Measurements from ENCODE around the gene FOXP4. TPM values are rescaled to one million over a fixed set of nuclear protein-coding genes. Genes with fewer than 3 reads are reported as not detected.
A peak's percentile ranks its signal among the peaks of the same experiment; 100 is the strongest.

The FOXP4 gene
- polyA plus RNA-seq, 1 donor, result 129 TPM

DNA sequence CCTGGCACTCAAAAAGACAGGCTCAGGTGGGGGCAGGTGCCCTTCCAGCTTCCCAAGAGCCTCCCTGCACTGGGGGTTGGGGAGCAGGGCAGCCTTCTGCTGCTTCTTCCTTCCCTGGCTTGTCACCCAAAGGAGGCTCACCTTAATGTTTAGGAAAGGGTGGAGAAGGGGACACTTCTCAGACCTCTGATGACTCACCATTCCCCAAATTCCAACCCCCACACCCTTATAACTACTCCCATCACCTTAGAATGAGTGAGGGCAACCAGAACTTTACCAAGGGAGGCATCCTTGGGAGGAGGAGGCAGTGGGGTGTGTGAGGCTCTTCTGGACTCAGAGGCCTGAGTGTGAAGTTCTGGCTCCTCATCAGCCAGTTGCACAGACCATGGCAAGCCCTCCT lies 15.2 kb upstream of the FOXP4 start:
- DNase-seq, result no peak
- Histone ChIP-seq H3K4me3 (ENCODE audit: low read length) (no peak overlapping the region), H3K4me1 (ENCODE audit: control insufficient read depth, insufficient read depth, low read length) (peaks cover 27% of the 10 kb centered on the region), H3K27ac (ENCODE audit: low read length) (no peak overlapping the region), H3K36me3 (ENCODE audit: control insufficient read depth, insufficient read depth, low read length) (no peaks in the 10 kb centered on the region), H3K9me3 (ENCODE audit: control insufficient read depth, low read depth, low read length) (no peaks in the 10 kb centered on the region), H3K27me3 (ENCODE audit: control insufficient read depth, insufficient read depth, low read length) (no peaks in the 10 kb centered on the region)

DNA sequence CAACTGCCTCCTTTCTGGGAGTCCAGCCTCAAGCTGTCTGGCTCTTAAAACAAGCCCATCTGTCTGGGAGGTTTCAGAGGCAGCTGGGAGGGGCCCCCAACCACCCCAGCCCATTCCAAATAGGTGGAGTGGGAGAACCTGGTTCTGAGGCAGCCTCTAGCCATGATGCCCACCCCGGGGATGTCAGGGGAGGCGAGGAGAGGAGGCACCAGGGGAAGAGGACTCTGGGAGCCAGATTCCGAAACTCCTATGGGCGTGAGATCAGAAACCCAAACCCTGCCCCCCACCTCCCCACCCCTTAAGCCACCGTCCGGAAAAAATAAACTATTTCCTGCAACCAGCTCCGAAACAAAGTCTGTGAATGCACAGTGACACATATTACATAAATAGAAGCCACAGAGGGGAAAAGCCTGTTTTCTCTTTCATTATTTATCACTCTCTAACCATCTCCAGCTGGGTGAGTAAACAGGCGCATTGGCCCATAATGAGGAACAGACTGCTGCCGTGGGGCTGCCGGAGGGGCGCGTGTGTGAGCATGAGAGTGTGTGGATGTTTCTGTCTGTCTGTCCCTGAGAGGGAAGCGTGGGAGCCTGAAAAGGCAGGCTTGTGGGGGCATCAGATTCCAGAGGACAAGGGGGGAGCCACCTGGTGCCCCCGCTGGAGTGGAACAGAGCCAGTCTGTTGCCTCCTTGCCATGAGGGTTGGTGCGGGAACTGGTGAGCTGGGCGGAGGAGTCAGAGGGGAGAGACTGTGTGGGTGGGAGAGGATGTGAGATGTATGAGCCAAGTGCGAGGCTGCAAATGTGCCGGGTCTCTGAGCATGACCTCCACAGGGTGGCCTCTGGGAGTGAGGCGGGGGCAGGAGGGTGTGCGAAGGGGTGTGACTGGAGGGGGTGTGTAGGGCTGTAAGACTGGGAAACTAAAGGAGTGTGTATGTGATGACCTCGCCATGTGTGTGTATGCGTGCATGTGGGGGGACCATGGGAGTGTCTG lies 14.3 kb upstream of the FOXP4 start:
- H3K4me1 ChIP-seq (ENCODE audit: control insufficient read depth, insufficient read depth, low read length), result peaks cover 30% of the 10 kb centered on the region
- H3K27ac ChIP-seq (ENCODE audit: low read length), result no peak overlapping the region
- peak in 1 of 2 donors; percentile 27 for DNase-seq
- WGBS (ENCODE audit: insufficient coverage, low lambda C conversion rate), result no CpG with 5 or more reads among the region's 22 CpGs
- no peaks in the 10 kb centered on the region for H3K36me3 ChIP-seq (ENCODE audit: control insufficient read depth, insufficient read depth, low read length)
- no peaks in the 10 kb centered on the region for H3K9me3 ChIP-seq (ENCODE audit: control insufficient read depth, low read depth, low read length)
- H3K4me3 ChIP-seq (ENCODE audit: low read length), result no peak overlapping the region
- H3K27me3 ChIP-seq (ENCODE audit: control insufficient read depth, insufficient read depth, low read length), result no peaks in the 10 kb centered on the region

DNA sequence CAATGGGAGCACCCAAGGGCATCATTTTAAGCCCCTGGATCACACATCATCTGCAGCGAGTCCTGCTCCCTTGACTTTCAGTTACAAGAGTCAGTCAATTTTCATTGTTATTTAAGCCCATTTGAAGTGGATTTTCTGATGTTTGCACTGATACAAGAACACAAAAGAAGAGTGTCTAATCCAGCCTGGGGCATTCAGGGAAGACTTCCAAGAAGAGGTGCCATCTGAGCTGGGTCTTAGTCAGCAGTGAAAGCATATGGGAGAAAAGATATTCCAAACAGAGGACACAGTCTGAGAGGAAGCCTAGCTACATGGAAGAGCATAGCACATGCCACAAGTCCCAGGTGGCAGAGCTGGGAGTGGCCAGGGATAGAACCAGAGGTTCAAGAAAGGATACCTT lies 10.4 kb upstream of the FOXP4 start:
- Histone ChIP-seq H3K4me1 (ENCODE audit: control insufficient read depth, insufficient read depth, low read length) (peaks cover 45% of the 10 kb centered on the region), H3K27ac (ENCODE audit: low read length) (no peak overlapping the region), H3K9me3 (ENCODE audit: control insufficient read depth, low read depth, low read length) (no peaks in the 10 kb centered on the region), H3K36me3 (ENCODE audit: control insufficient read depth, insufficient read depth, low read length) (no peaks in the 10 kb centered on the region), H3K27me3 (ENCODE audit: control insufficient read depth, insufficient read depth, low read length) (no peaks in the 10 kb centered on the region), H3K4me3 (ENCODE audit: low read length) (no peak overlapping the region)
- no CpG with 5 or more reads among the region's 1 CpG for WGBS (ENCODE audit: insufficient coverage, low lambda C conversion rate)
- no peak for DNase-seq

DNA sequence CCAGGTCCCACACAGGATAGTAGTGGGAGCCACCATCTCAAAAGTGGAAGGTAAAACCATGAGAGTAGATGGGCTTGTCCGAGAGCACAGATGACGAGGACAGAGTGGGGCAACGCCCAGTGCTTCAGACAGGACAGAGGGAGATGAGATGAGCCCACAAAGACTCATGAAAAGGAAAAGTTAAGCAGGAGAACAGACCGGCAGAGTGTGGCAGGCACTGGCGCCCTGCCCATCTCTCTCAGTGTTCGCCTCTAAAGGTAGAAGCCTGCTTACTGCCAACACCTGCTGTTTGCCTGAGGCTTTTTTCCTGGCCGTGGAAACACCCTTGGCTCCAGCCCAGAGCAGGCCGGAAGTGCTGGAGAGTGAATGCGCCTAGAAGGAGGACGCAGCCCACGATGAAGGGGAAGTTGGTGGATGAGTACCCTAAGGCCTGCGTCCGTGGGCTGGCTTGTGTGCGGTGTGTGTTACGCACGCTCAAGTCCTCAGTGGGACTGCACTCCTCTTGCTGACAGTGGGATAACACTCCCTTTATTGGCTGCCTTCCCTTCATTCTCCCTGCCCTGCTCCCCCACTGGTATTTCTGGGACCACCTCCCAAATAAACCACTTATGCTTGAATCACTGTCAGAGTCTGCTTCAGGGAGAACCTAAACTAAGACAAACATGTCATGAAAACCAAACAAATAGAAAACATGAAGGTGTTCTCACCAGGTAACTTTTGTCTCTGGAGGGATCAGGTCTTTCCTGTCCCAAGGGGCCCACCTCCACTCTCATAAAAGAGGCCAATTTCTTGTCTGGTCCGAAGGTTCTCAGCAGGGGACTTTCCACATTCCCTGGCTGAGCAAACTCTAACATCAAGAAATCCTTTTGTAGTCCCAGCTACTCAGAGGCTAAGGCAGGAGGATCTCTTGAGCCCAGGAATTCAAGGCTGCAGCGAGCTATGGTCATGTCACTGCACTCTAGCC lies 9.1 kb upstream of the FOXP4 start:
- WGBS (ENCODE audit: insufficient coverage, low lambda C conversion rate), result 70% methylated on average over 3 of the region's 18 CpGs
- Histone ChIP-seq H3K4me3 (ENCODE audit: low read length) (no peak overlapping the region), H3K4me1 (ENCODE audit: control insufficient read depth, insufficient read depth, low read length) (peaks cover 39% of the 10 kb centered on the region), H3K27me3 (ENCODE audit: control insufficient read depth, insufficient read depth, low read length) (no peaks in the 10 kb centered on the region), H3K27ac (ENCODE audit: low read length) (peak overlapping the region; percentile 70), H3K9me3 (ENCODE audit: control insufficient read depth, low read depth, low read length) (no peaks in the 10 kb centered on the region), H3K36me3 (ENCODE audit: control insufficient read depth, insufficient read depth, low read length) (no peaks in the 10 kb centered on the region)
- DNase-seq, result peak in 1 of 2 donors; percentile 76

DNA sequence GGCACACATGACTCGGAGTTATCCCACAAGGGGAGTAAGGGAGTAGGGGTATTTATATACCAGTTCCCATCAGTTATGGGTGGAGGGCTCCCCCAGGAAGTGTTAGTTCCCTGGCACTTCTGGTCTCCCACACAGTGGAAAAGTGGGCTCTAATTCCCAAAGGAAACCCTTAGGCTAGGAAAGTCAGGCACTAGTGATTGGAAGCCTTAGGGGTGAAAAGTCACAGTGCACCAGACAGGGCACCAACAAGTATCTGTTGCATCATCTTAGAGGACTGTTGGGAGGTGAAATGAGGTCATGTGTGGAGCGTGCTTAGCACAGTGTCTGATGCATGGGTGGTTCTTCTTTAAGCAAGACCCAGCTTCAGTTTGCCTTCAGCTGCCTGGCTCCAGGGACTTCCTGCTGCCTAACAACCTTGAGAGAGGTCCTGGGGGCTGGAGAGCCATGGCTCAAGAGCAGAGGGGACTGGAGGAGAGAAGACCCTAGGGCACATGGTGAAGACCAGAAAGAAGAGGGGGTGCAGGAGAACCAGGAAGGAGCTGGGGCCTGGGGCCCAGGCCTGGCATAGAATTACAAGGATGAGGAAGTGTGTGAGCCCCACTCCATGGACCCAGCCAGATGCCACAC lies 7.5 kb upstream of the FOXP4 start:
- DNase-seq, result peak in 1 of 2 donors; percentile 53
- no CpG with 5 or more reads among the region's 2 CpGs for WGBS (ENCODE audit: insufficient coverage, low lambda C conversion rate)
- Histone ChIP-seq H3K27ac (ENCODE audit: low read length) (peak overlapping the region; percentile 70), H3K9me3 (ENCODE audit: control insufficient read depth, low read depth, low read length) (no peaks in the 10 kb centered on the region), H3K27me3 (ENCODE audit: control insufficient read depth, insufficient read depth, low read length) (no peaks in the 10 kb centered on the region), H3K36me3 (ENCODE audit: control insufficient read depth, insufficient read depth, low read length) (no peaks in the 10 kb centered on the region), H3K4me1 (ENCODE audit: control insufficient read depth, insufficient read depth, low read length) (peaks cover 44% of the 10 kb centered on the region), H3K4me3 (ENCODE audit: low read length) (no peak overlapping the region)

DNA sequence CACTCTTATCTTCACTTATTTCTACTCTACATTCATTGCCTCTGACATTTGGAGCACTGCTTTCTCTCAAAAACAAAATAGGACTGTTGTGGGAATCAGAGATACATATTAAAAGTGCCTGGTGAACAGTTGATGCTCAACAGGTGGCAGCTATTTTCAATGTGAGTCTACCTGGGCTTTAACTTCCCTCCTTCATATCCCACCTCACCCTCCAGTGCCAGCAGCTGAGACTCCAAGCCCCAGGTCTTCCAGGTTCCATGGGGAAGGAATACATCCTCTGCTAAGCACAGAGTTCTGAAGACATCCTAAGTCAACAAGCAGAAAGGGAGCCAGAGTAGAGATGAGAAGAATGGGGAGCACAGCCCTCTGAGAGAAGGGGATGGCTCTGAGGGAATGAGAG lies 7.0 kb upstream of the FOXP4 start:
- H3K4me1 ChIP-seq (ENCODE audit: control insufficient read depth, insufficient read depth, low read length), result peaks cover 50% of the 10 kb centered on the region
- H3K36me3 ChIP-seq (ENCODE audit: control insufficient read depth, insufficient read depth, low read length), result no peaks in the 10 kb centered on the region
- no peak for DNase-seq
- no peak overlapping the region for H3K4me3 ChIP-seq (ENCODE audit: low read length)
- H3K9me3 ChIP-seq (ENCODE audit: control insufficient read depth, low read depth, low read length), result no peaks in the 10 kb centered on the region
- no peaks in the 10 kb centered on the region for H3K27me3 ChIP-seq (ENCODE audit: control insufficient read depth, insufficient read depth, low read length)
- H3K27ac ChIP-seq (ENCODE audit: low read length), result peak overlapping the region; percentile 70

DNA sequence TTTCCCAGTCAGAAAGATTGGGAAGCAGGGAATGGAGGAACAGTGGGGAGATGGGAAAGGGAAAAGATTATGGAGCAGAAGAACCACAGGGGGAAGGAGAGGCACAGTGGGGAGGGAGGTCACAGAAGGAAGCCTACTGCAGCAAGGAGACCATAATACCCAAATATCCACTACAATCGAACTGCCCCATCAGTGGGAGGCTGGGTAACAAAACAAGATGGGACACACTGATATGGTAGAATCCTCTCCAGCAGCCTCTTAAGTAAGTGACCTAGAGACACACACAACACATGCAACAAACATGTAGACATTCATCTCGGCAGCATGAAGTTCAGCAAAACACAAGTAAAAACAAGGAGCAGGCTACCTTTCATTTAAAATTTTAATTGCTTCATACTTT lies 4.8 kb upstream of the FOXP4 start:
- WGBS (ENCODE audit: insufficient coverage, low lambda C conversion rate), result 83% methylated on average over 1 of the region's 2 CpGs
- Histone ChIP-seq H3K36me3 (ENCODE audit: control insufficient read depth, insufficient read depth, low read length) (no peaks in the 10 kb centered on the region), H3K4me3 (ENCODE audit: low read length) (no peak overlapping the region), H3K4me1 (ENCODE audit: control insufficient read depth, insufficient read depth, low read length) (peaks cover 57% of the 10 kb centered on the region), H3K27me3 (ENCODE audit: control insufficient read depth, insufficient read depth, low read length) (peaks cover 7% of the 10 kb centered on the region), H3K9me3 (ENCODE audit: control insufficient read depth, low read depth, low read length) (no peaks in the 10 kb centered on the region), H3K27ac (ENCODE audit: low read length) (no peak overlapping the region)
- no peak for DNase-seq

DNA sequence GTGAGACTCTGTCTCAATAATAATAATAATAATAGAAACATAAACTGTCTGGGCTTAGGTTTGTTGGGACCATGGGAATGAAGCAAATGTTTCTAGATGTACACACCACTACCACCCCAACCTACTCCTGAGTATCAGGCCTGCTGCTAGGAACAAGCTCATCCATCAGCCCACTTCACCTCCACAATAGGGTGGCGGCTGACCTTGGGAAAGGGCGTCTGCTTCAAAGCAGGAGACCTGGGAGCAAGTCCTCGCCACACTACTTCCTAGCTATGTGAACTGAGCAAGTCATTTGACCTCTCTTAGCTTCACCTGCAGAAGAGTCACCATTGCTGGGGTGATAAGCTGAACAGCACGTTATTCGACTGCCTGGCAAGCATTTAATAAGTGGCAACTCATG lies 3.1 kb upstream of the FOXP4 start:
- peaks cover 16% of the 10 kb centered on the region for H3K27me3 ChIP-seq (ENCODE audit: control insufficient read depth, insufficient read depth, low read length)
- DNase-seq, result peak in 1 of 2 donors; percentile 22
- H3K9me3 ChIP-seq (ENCODE audit: control insufficient read depth, low read depth, low read length), result no peaks in the 10 kb centered on the region
- H3K27ac ChIP-seq (ENCODE audit: low read length), result no peak overlapping the region
- H3K36me3 ChIP-seq (ENCODE audit: control insufficient read depth, insufficient read depth, low read length), result no peaks in the 10 kb centered on the region
- no CpG with 5 or more reads among the region's 5 CpGs for WGBS (ENCODE audit: insufficient coverage, low lambda C conversion rate)
- H3K4me1 ChIP-seq (ENCODE audit: control insufficient read depth, insufficient read depth, low read length), result peaks cover 40% of the 10 kb centered on the region
- H3K4me3 ChIP-seq (ENCODE audit: low read length), result no peak overlapping the region

DNA sequence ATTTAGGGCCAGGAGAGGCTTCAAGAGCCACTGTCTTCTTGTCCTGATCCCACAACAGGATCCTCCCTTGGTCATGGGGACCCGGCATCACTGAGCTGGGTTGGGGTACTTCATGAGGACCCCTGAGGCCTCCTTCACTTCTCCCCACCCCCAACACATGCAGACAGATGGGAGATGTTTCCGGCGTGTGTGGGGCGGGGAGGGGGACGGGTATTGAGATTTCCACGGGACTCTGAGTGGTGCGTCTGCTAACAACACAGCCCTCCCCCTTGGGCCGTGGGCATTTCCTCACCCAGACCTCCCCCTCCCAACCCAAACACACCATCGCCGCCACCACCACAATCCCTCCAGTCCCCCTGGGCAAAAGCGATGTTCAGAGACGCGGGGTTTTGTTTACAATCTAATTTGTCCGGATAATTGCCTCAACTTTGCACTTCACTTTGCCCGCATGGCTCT lies 906 bp upstream of the FOXP4 start:
- H3K27ac ChIP-seq (ENCODE audit: low read length), result peak overlapping the region; percentile 70
- peaks cover 12% of the 10 kb centered on the region for H3K36me3 ChIP-seq (ENCODE audit: control insufficient read depth, insufficient read depth, low read length)
- no peaks in the 10 kb centered on the region for H3K9me3 ChIP-seq (ENCODE audit: control insufficient read depth, low read depth, low read length)
- peak in 1 of 2 donors; percentile 39 for DNase-seq
- 10% methylated on average over 2 of the region's 15 CpGs for WGBS (ENCODE audit: insufficient coverage, low lambda C conversion rate)
- peaks cover 36% of the 10 kb centered on the region for H3K4me1 ChIP-seq (ENCODE audit: control insufficient read depth, insufficient read depth, low read length)
- peaks cover 18% of the 10 kb centered on the region for H3K27me3 ChIP-seq (ENCODE audit: control insufficient read depth, insufficient read depth, low read length)
- H3K4me3 ChIP-seq (ENCODE audit: low read length), result peak overlapping the region; percentile 64

DNA sequence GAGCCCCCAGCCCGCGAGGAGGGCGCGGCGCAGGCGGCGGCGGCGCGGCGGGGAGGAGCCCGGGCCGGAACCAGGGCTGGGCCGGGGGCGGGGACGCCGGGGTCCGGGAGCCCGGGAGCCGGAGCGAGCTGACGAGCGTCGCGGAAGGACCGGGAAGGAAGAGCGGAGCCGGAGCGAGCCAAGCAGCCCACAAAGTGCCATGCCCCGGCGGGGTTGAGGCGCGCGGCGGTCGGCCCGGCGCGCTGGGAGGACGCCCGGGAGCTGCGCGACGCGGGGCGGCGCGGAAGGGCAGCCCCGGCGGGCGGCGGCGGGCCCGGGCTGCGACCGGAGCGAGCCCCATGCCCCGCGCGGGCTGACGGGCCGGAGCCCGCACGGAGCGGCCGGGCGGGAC lies 289 bp downstream of the FOXP4 start:
- Histone ChIP-seq H3K4me1 (ENCODE audit: control insufficient read depth, insufficient read depth, low read length) (peaks cover 48% of the 10 kb centered on the region), H3K36me3 (ENCODE audit: control insufficient read depth, insufficient read depth, low read length) (peaks cover 22% of the 10 kb centered on the region), H3K27me3 (ENCODE audit: control insufficient read depth, insufficient read depth, low read length) (peaks cover 18% of the 10 kb centered on the region), H3K27ac (ENCODE audit: low read length) (peak overlapping the region; percentile 47), H3K9me3 (ENCODE audit: control insufficient read depth, low read depth, low read length) (no peaks in the 10 kb centered on the region), H3K4me3 (ENCODE audit: low read length) (peak overlapping the region; percentile 95)
- DNase-seq, result no peak
- no CpG with 5 or more reads among the region's 67 CpGs for WGBS (ENCODE audit: insufficient coverage, low lambda C conversion rate)

Measured in large intestine (tissue), 3 donors.